H9 (cell line): Measurements from ENCODE around the gene PREX1. TPM values are rescaled to one million over a fixed set of nuclear protein-coding genes. Genes with fewer than 3 reads are reported as not detected.

ENCODE experiments used
- DNase-seq: peaks from one replicate; pipeline ENCODE4 v3.0.0-alpha.2; 2017
- H2AFZ ChIP-seq: one replicate; pipeline ENCODE4 v1.6.1; 2013; ENCODE audit warnings: mild to moderate bottlenecking, low read length, control low read depth, moderate library complexity
- H2AK5ac ChIP-seq: 2 replicates; pipeline ENCODE4 v1.6.1; 2013; ENCODE audit warnings: low read length, control low read depth, mixed read lengths; ENCODE audit not compliant: insufficient read length
- H2BK120ac ChIP-seq: one replicate; pipeline ENCODE4 v1.6.1; 2013; ENCODE audit warnings: low read depth, mild to moderate bottlenecking, low read length, control low read depth, inconsistent platforms; ENCODE audit not compliant: poor library complexity, severe bottlenecking
- H2BK12ac ChIP-seq: 2 replicates; pipeline ENCODE4 v1.6.1; 2013; ENCODE audit warnings: low read length, control low read depth, mixed read lengths, low read depth; ENCODE audit not compliant: insufficient read length
- H2BK15ac ChIP-seq: 2 replicates; pipeline ENCODE4 v1.6.1; 2013; ENCODE audit warnings: low read depth, low read length, control low read depth
- H2BK20ac ChIP-seq: one replicate; pipeline ENCODE4 v1.6.1; 2013; ENCODE audit warnings: low read depth, mild to moderate bottlenecking, low read length, control low read depth, inconsistent platforms; ENCODE audit not compliant: poor library complexity, severe bottlenecking
- H2BK5ac ChIP-seq: 2 replicates; pipeline ENCODE4 v1.6.1; 2013; ENCODE audit warnings: low read length, control low read depth, mixed read lengths; ENCODE audit not compliant: insufficient read length
- H3K14ac ChIP-seq: 2 replicates; pipeline ENCODE4 v1.6.1; 2013; ENCODE audit warnings: low read length, control low read depth; ENCODE audit not compliant: insufficient read depth
- H3K18ac ChIP-seq: 2 replicates; pipeline ENCODE4 v1.6.1; 2013; ENCODE audit warnings: low read depth, mild to moderate bottlenecking, mixed read lengths, low read length, control low read depth; ENCODE audit not compliant: insufficient read length
- H3K23ac ChIP-seq: 2 replicates; pipeline ENCODE4 v1.6.1; 2013; ENCODE audit warnings: low read length, control low read depth, mixed read lengths, low read depth; ENCODE audit not compliant: insufficient read length
- H3K23me2 ChIP-seq: 2 replicates; pipeline ENCODE4 v1.6.1; 2013; ENCODE audit warnings: low read depth, mild to moderate bottlenecking, mixed read lengths, low read length, control low read depth; ENCODE audit not compliant: insufficient read length, poor library complexity, severe bottlenecking
- H3K27ac ChIP-seq: 2 replicates; pipeline ENCODE4 v1.5.1; 2013; ENCODE audit warnings: low read length, control low read depth, mixed read lengths, low read depth; ENCODE audit not compliant: insufficient read length
- H3K27me3 ChIP-seq: 2 replicates; pipeline ENCODE4 v1.6.1; 2013; ENCODE audit warnings: low read length, control low read depth, inconsistent platforms; ENCODE audit not compliant: insufficient read depth
- H3K4ac ChIP-seq: 2 replicates; pipeline ENCODE4 v1.6.1; 2013; ENCODE audit warnings: low read depth, mild to moderate bottlenecking, control low read depth, inconsistent platforms, low read length, moderate library complexity
- H3K4me1 ChIP-seq: 2 replicates; pipeline ENCODE4 v1.6.1; 2013; ENCODE audit warnings: low read length, control low read depth, inconsistent platforms; ENCODE audit not compliant: insufficient read depth
- H3K4me2 ChIP-seq: 2 replicates; pipeline ENCODE4 v1.6.1; 2013; ENCODE audit warnings: low read length, control low read depth, mixed read lengths; ENCODE audit not compliant: insufficient read length, insufficient read depth
- H3K56ac ChIP-seq: 2 replicates; pipeline ENCODE4 v1.6.1; 2013; ENCODE audit warnings: low read depth, mild to moderate bottlenecking, mixed read lengths, low read length, control low read depth; ENCODE audit not compliant: insufficient read length
- H3K79me1 ChIP-seq: 2 replicates; pipeline ENCODE4 v1.6.1; 2013; ENCODE audit warnings: low read depth, mild to moderate bottlenecking, moderate library complexity, low read length, control low read depth, inconsistent platforms; ENCODE audit not compliant: insufficient read depth, poor library complexity, severe bottlenecking
- H3K79me2 ChIP-seq: 2 replicates; pipeline ENCODE4 v1.6.1; 2013; ENCODE audit warnings: low read length, control low read depth, inconsistent platforms; ENCODE audit not compliant: insufficient read depth
- H3K9ac ChIP-seq: 2 replicates; pipeline ENCODE4 v1.6.1; 2013; ENCODE audit warnings: low read length, control low read depth, mixed read lengths; ENCODE audit not compliant: insufficient read length; ENCODE audit errors: extremely low read depth
- H3K9me3 ChIP-seq: one replicate; pipeline ENCODE4 v1.6.1; 2013; ENCODE audit warnings: low read depth, low read length, inconsistent platforms; ENCODE audit not compliant: control insufficient read depth
- H3T11ph ChIP-seq: one replicate; pipeline ENCODE4 v1.6.1; 2013; ENCODE audit warnings: mild to moderate bottlenecking, low read length, control low read depth, inconsistent platforms
- H4K20me1 ChIP-seq: one replicate; pipeline ENCODE4 v1.6.1; 2013; ENCODE audit not compliant: control insufficient read depth, insufficient read length, insufficient read depth
- H4K5ac ChIP-seq: 2 replicates; pipeline ENCODE4 v1.6.1; 2013; ENCODE audit warnings: low read depth, mild to moderate bottlenecking, mixed read lengths, low read length, control low read depth; ENCODE audit not compliant: insufficient read length
- H4K8ac ChIP-seq: replicated peaks from 2 replicates; pipeline ENCODE4 v1.6.1; 2013; ENCODE audit warnings: low read length, control low read depth, mixed read lengths, low read depth; ENCODE audit not compliant: insufficient read length
- H4K91ac ChIP-seq: 2 replicates; pipeline ENCODE4 v1.6.1; 2013; ENCODE audit warnings: low read depth, mild to moderate bottlenecking, moderate library complexity, mixed read lengths, low read length, control low read depth; ENCODE audit not compliant: insufficient read length
- H3K27ac Mint-ChIP-seq, 3 experiments: 2 replicates in 2 of 3; 3 replicates in 1 of 3; pipeline ENCODE4 v1.8.0; 2020 to 2021; ENCODE audit warnings: mixed read lengths in 3 of 3, mild to moderate bottlenecking in 1 of 3, moderate library complexity in 1 of 3
- H3K27me3 Mint-ChIP-seq: 2 replicates; pipeline ENCODE4 v1.8.0; 2021; ENCODE audit warnings: low read depth, mild to moderate bottlenecking, moderate library complexity, mixed read lengths
- H3K36me3 Mint-ChIP-seq, 3 experiments: 2 replicates in 2 of 3; 3 replicates in 1 of 3; pipeline ENCODE4 v1.8.0; 2020 to 2021; ENCODE audit warnings: low read depth in 3 of 3, mixed read lengths in 3 of 3; ENCODE audit not compliant: insufficient read depth in 1 of 3
- H3K4me1 Mint-ChIP-seq, 2 experiments: 2 replicates each; pipeline ENCODE4 v1.8.0; 2020; ENCODE audit warnings: mixed read lengths in 2 of 2
- H3K4me3 Mint-ChIP-seq, 2 experiments: 2 replicates in 1 of 2; 3 replicates in 1 of 2; pipeline ENCODE4 v1.8.0; 2020 to 2021; ENCODE audit warnings: mild to moderate bottlenecking in 2 of 2, mixed read lengths in 2 of 2, moderate library complexity in 1 of 2
- H3K9me3 Mint-ChIP-seq, 2 experiments: 2 replicates in 1 of 2; 3 replicates in 1 of 2; pipeline ENCODE4 v1.8.0; 2020; ENCODE audit warnings: mild to moderate bottlenecking in 2 of 2, mixed read lengths in 2 of 2, moderate library complexity in 1 of 2
- CTCF ChIP-seq: fragments of 200-600 bp; sonication (generic); conservative IDR thresholded peaks from 3 replicates; pipeline ENCODE4 v1.8.0; 2021; ENCODE audit warnings: antibody characterized with exemption, mild to moderate bottlenecking
- WGBS: extraction: QIAGEN DNeasy Blood & Tissue Kit; methylation state at CpG from one replicate; pipeline ENCODE4 v1.1.7; 2013; ENCODE audit warnings: missing lambda C conversion rate, low lambda C conversion rate, mixed read lengths; ENCODE audit not compliant: insufficient read length; ENCODE audit errors: extremely low coverage; 5-methylcytosine and 5-hydroxymethylcytosine counted together
- total RNA-seq: library from RNA; stranded (reverse); gene quantifications from 2 replicates; pipeline ENCODE4 v1.2.1, GENCODE V29; 2021

PREX1 gene
- total RNA-seq, 1 experiment from 2014 or later = 6.6 TPM

GRCh38 chr20:48687117-48687800 lies 140.5 kb downstream of the PREX1 start:
- no peak overlapping the region for H3K4me3 Mint-ChIP-seq
- no peaks in the 10 kb centered on the region for H3K79me1 ChIP-seq

More at GRCh38 chr20:48687117-48687800, 140.5 kb downstream of the PREX1 start:
- peak overlapping the region; percentile 37 to 75 (median 40); a peak in 3 of 7 replicates for H3K27ac Mint-ChIP-seq
- no peaks in the 10 kb centered on the region for H3K9me3 Mint-ChIP-seq
- H4K8ac ChIP-seq = no peak overlapping the region
- no peak overlapping the region for H3K4ac ChIP-seq
- H3K4me1 Mint-ChIP-seq = peaks cover 16 to 36% of the 10 kb centered on the region in 2 experiments
- TF ChIP-seq CTCF = no peak
- H3K18ac ChIP-seq = no peak overlapping the region
- no peak overlapping the region for H2BK15ac ChIP-seq
- DNase-seq = no peak
- H3K27me3 ChIP-seq = no peaks in the 10 kb centered on the region
- no peak overlapping the region for H3K9ac ChIP-seq
- H2AFZ ChIP-seq = no peak overlapping the region
- no peaks in the 10 kb centered on the region for H3K9me3 ChIP-seq
- H2AK5ac ChIP-seq = no peak overlapping the region
- no peak overlapping the region for H2BK12ac ChIP-seq
- H3T11ph ChIP-seq = no peak overlapping the region
- H3K27ac ChIP-seq = no peak overlapping the region
- H2BK5ac ChIP-seq = no peak overlapping the region
- H2BK20ac ChIP-seq = no peak overlapping the region
- no peak overlapping the region for H4K91ac ChIP-seq
- no peaks in the 10 kb centered on the region for H4K20me1 ChIP-seq
- H3K56ac ChIP-seq = no peak overlapping the region
- H3K4me1 ChIP-seq = peaks cover 6% of the 10 kb centered on the region; the same call in 1 of the 2 replicates
- H3K14ac ChIP-seq = no peak overlapping the region
- no CpG with 5 or more reads among the region's 10 CpGs for WGBS
- no peaks in the 10 kb centered on the region for H3K79me2 ChIP-seq
- no peak overlapping the region for H2BK120ac ChIP-seq
- H3K23me2 ChIP-seq = no peaks in the 10 kb centered on the region
- H3K4me2 ChIP-seq = no peak overlapping the region
- H3K36me3 Mint-ChIP-seq = peaks cover 0 to 5% (median 2%) of the 10 kb centered on the region in 3 experiments; a peak in 2 of 7 replicates
- no peak overlapping the region for H4K5ac ChIP-seq
- no peak overlapping the region for H3K23ac ChIP-seq
- H3K27me3 Mint-ChIP-seq = peaks cover 2% of the 10 kb centered on the region; the same call in 1 of the 2 replicates
